Activated CD4-positive, alpha-beta T cell treated with anti-CD3 and anti-CD28 coated beads for 48 hours (primary cell): ENCODE data around the gene TMBIM6.
"Not testable (repeated sequence)": the region's sequence is repeated elsewhere in the genome, so short reads cannot be mapped to it uniquely, and the experiment has no call there.

ENCODE experiments used
- DNase-seq: peaks from one replicate; pipeline ENCODE4 v3.0.0-alpha.2; 2020

The TMBIM6 gene

GRCh38 chr12:49740930-49741881 is at the start of gene TMBIM6:
TSS of gene TMBIM6 (plus strand) at chr12:49741557. CDS start at chr12:49752494, 10,937 bp downstream.
- peak; percentile 99 for DNase-seq

GRCh38 chr12:49692851-49693250 is 48.5 kb upstream of the TMBIM6 start:
- no peak for DNase-seq

GRCh38 chr12:49693931-49694444 is 47.4 kb upstream of the TMBIM6 start:
- no peak for DNase-seq

- no peak for DNase-seq
These were observed 44.6 kb upstream of the TMBIM6 start for GRCh38 chr12:49696723-49697122.

GRCh38 chr12:49697808-49698207 is 43.5 kb upstream of the TMBIM6 start:
- DNase-seq = no peak

GRCh38 chr12:49698619-49699545 is 42.5 kb upstream of the TMBIM6 start:
- DNase-seq = peak; percentile 59

GRCh38 chr12:49702009-49702408 is 39.3 kb upstream of the TMBIM6 start:
- no peak for DNase-seq

GRCh38 chr12:49702676-49703215 is 38.6 kb upstream of the TMBIM6 start:
- DNase-seq = no peak

- DNase-seq = peak; percentile 67
These were observed 37.7 kb upstream of the TMBIM6 start for GRCh38 chr12:49703647-49704137.

GRCh38 chr12:49705479-49706134 is 35.8 kb upstream of the TMBIM6 start:
- peak; percentile 47 for DNase-seq

GRCh38 chr12:49706351-49707127 is 34.8 kb upstream of the TMBIM6 start:
- peak; percentile 20 for DNase-seq

GRCh38 chr12:49707128-49707811 is 34.1 kb upstream of the TMBIM6 start, which contains the start of gene FMNL3:
TSS of gene FMNL3 (minus strand) at chr12:49707405. CDS start at chr12:49707180, 225 bp downstream.
- peak; percentile 99 for DNase-seq

- DNase-seq = no peak
These were observed 33.6 kb upstream of the TMBIM6 start for GRCh38 chr12:49707812-49708147.

GRCh38 chr12:49708851-49709250 is 32.5 kb upstream of the TMBIM6 start:
- no peak for DNase-seq

- not testable (repeated sequence) for DNase-seq
These were observed 27.4 kb upstream of the TMBIM6 start for GRCh38 chr12:49713952-49714351.

GRCh38 chr12:49716553-49716952 is 24.8 kb upstream of the TMBIM6 start:
- DNase-seq = no peak

GRCh38 chr12:49717800-49718199 is 23.6 kb upstream of the TMBIM6 start:
- DNase-seq = not testable (repeated sequence)

GRCh38 chr12:49720214-49720613 is 21.1 kb upstream of the TMBIM6 start:
- no peak for DNase-seq

GRCh38 chr12:49721355-49721754 is 20.0 kb upstream of the TMBIM6 start:
- DNase-seq = not testable (repeated sequence)

GRCh38 chr12:49728446-49728845 is 12.9 kb upstream of the TMBIM6 start:
- DNase-seq = no peak

GRCh38 chr12:49730050-49730449 is 11.3 kb upstream of the TMBIM6 start:
- no peak for DNase-seq
